ENCODE measurements around the gene PRKCZ. TPM values are rescaled to one million over a fixed set of nuclear protein-coding genes. Genes with fewer than 3 reads are reported as not detected.

Gene PRKCZ
- total RNA-seq, 2 donors from 2014 or later, result 34.5 to 46.7 TPM

DNA sequence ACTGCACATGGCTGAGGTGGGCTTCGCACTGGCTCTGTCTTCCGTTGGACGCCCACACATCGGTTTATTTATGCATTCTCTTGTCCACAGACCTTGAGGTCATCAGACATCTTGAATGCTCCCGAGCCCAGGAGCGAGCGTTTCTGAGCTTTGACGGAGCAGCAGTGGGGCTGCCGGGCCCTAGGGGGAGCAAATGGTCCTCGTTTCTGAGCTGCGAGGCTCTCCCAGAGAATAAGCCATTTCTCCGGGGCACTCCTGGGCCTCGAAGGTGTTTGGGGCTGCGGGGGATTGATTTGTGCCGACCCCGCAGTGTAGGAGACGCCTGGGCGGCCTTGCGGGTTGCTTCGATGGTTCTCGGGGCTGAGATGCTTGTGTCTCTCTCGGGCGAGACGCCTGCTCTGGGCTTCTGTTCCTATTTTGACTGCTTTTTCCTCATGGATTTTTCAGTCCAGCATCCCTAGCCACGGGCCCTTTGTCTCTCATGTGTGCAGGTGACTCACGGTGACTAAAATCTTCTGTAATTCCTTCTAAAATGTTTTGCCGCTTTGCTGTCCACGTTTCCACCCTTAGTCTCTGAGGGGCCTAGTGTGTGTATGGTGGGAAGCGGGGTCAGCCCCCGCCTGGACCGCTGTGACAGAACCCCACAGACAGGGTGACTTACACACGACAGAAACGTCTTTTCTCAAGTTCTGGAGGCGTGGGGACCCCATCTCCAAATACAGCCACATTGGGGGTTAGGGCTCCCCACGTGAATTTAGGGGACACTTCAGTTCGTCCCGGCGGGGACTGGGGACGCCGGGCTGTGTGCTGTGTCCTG is 82.2 kb downstream of the PRKCZ start:
- WGBS, result 57% methylated on average over 37 of the region's 40 CpGs
- no peak for DNase-seq (ENCODE audit: low spot score)
- TF ChIP-seq, protein P1, sequence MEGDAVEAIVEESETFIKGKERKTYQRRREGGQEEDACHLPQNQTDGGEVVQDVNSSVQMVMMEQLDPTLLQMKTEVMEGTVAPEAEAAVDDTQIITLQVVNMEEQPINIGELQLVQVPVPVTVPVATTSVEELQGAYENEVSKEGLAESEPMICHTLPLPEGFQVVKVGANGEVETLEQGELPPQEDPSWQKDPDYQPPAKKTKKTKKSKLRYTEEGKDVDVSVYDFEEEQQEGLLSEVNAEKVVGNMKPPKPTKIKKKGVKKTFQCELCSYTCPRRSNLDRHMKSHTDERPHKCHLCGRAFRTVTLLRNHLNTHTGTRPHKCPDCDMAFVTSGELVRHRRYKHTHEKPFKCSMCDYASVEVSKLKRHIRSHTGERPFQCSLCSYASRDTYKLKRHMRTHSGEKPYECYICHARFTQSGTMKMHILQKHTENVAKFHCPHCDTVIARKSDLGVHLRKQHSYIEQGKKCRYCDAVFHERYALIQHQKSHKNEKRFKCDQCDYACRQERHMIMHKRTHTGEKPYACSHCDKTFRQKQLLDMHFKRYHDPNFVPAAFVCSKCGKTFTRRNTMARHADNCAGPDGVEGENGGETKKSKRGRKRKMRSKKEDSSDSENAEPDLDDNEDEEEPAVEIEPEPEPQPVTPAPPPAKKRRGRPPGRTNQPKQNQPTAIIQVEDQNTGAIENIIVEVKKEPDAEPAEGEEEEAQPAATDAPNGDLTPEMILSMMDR (IDR thresholded peaks at IDR 0.05), result peak in 2 of 4 experiments; percentile 23 to 24
- TF ChIP-seq POLR2A (IDR thresholded peaks at IDR 0.05), result no peak
- no peaks in the 10 kb centered on the region for H3K9me3 ChIP-seq
- H3K36me3 ChIP-seq, result no peaks in the 10 kb centered on the region
- peak overlapping the region; percentile 82 to 96 for H3K27ac ChIP-seq
- H3K4me1 ChIP-seq (replicated peaks), result peaks cover 19% of the 10 kb centered on the region
- peak overlapping the region; percentile 29 to 35 for H3K4me3 ChIP-seq
- no peaks in the 10 kb centered on the region for H3K27me3 ChIP-seq (replicated peaks; ENCODE audit: insufficient read depth)
- intact Hi-C loops (cut with DNase I), result loop anchor here (2.0 kb wide), 1 partner anchor 54 kb away; no protein-coding TSS in a partner anchor

DNA sequence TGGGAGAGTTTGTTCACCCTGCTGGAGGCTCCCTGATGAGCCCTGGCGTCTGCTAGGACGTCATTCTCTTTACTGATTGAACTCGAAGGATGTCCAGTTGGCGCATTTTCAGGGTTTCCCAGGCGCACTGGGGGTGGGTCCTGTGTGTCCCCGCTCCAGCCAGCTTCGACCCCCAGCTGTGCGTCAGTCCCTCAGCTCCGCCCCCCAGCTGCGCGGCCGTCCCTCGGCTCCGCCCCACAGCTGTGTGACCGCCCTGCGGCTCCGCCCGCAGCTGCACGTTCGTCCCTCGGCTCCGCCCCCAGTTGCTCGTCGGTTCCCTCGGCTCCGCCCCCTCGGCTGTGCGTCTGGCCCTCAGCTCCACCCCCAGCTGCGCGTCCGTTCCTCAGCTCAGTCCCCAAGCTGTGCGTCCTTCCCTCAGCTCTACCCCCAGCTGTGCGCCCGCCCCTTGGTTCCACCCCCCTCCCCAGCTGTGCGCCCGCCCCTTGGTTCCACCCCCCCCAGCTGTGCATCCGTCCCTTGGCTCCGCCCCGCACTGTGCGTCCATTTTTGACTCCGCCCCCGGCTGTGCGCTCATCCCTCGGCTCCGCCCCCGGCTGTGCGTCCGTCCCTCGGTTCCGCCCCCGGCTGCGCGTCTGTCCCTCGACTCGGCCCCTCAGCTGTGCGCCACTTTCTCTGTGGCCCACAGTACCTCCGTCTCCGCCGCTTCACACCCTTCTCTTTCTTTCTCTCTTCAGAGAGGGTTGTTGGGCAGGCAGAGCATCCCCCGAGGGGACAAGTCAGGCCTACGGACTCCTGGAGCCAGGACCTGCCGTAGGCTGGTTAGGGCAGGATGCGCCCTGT is 83.0 kb downstream of the PRKCZ start:
- Histone ChIP-seq H3K9me3 (no peaks in the 10 kb centered on the region), H3K27ac (peak overlapping the region; percentile 82 to 96), H3K4me1 (replicated peaks) (peaks cover 19% of the 10 kb centered on the region), H3K27me3 (replicated peaks; ENCODE audit: insufficient read depth) (no peaks in the 10 kb centered on the region), H3K36me3 (no peaks in the 10 kb centered on the region), H3K4me3 (peak overlapping the region; percentile 29 to 35)
- TF ChIP-seq POLR2A (IDR thresholded peaks at IDR 0.05) (peak; percentile 62), POLR2AphosphoS5 (IDR thresholded peaks at IDR 0.05) (peak; percentile 63)
- TF ChIP-seq, protein P1 (IDR thresholded peaks at IDR 0.05), result peak in 1 of 4 experiments; percentile 30
- peak; percentile 96 for DNase-seq (ENCODE audit: low spot score)
- intact Hi-C loops (cut with DNase I), result loop anchor here (2.0 kb wide), 1 partner anchor 54 kb away; no protein-coding TSS in a partner anchor
- 5% methylated on average over 63 of the region's 63 CpGs for WGBS

DNA sequence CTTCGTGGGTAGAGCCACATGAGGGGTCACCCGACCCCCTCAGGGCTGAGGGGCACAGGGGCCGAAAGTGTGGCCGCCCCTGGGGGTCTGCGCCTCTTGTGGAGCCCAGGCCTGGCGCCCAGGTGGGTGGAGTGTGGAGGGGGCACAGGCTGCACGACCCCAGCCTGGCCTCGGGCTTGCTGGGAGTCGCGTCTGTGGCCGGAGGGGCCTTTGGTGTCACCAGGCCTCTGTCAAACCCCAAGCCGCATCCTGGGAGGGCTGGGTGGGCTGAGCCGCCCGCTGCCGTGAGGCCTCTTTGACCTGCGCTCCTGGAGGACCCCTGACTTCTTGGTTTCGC is 83.6 kb downstream of the PRKCZ start:
- intact Hi-C loops (cut with DNase I), result loop anchor here (2.0 kb wide), 1 partner anchor 53 kb away; no protein-coding TSS in a partner anchor
- Histone ChIP-seq H3K27ac (peak overlapping the region; percentile 82 to 96), H3K9me3 (no peaks in the 10 kb centered on the region), H3K4me1 (replicated peaks) (peaks cover 19% of the 10 kb centered on the region), H3K36me3 (no peaks in the 10 kb centered on the region), H3K4me3 (peak overlapping the region; percentile 29 to 35), H3K27me3 (replicated peaks; ENCODE audit: insufficient read depth) (no peaks in the 10 kb centered on the region)
- DNase-seq (ENCODE audit: low spot score), result no peak
- TF ChIP-seq POLR2AphosphoS5 (IDR thresholded peaks at IDR 0.05) (no peak), POLR2A (IDR thresholded peaks at IDR 0.05) (no peak)
- TF ChIP-seq, protein P1 (IDR thresholded peaks at IDR 0.05), result no peak
- WGBS, result 59% methylated on average over 17 of the region's 17 CpGs

DNA sequence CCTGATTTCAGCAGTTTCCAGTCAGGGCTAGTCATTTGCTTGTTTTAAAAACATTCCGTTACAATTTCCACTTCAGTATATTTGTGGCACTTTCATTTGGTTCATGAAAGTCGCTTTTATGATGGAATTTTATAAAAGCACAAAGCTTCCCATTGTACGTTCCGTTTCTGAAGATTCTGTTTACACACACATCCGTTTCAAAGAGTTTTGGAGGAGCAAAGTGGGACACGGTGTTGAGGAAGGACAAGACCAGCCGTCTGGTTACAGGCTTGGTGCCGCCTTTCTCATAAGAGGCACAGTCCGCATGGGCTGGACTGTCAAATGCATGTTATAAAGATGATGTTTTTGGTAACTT is 84.0 kb downstream of the PRKCZ start:
- no peaks in the 10 kb centered on the region for H3K36me3 ChIP-seq
- no peak overlapping the region for H3K4me3 ChIP-seq
- WGBS, result 63% methylated on average over 9 of the region's 9 CpGs
- intact Hi-C loops (cut with DNase I), result no loop called here
- no peaks in the 10 kb centered on the region for H3K9me3 ChIP-seq
- peaks cover 19% of the 10 kb centered on the region for H3K4me1 ChIP-seq (replicated peaks)
- peak overlapping the region; percentile 82 to 96 for H3K27ac ChIP-seq
- H3K27me3 ChIP-seq (replicated peaks; ENCODE audit: insufficient read depth), result no peaks in the 10 kb centered on the region
- no peak for DNase-seq (ENCODE audit: low spot score)
- TF ChIP-seq POLR2A (IDR thresholded peaks at IDR 0.05) (no peak), POLR2AphosphoS5 (IDR thresholded peaks at IDR 0.05) (no peak)
- TF ChIP-seq, protein P1 (IDR thresholded peaks at IDR 0.05), result no peak
